CD4-positive, alpha-beta T cell treated with Interleukin-4 for 4 hours (primary cell): ENCODE data around the gene HMOX2.

Experiments used
- DNase-seq: peaks from one replicate; pipeline ENCODE4 v3.0.0-alpha.2; 2020

The HMOX2 gene

DNA sequence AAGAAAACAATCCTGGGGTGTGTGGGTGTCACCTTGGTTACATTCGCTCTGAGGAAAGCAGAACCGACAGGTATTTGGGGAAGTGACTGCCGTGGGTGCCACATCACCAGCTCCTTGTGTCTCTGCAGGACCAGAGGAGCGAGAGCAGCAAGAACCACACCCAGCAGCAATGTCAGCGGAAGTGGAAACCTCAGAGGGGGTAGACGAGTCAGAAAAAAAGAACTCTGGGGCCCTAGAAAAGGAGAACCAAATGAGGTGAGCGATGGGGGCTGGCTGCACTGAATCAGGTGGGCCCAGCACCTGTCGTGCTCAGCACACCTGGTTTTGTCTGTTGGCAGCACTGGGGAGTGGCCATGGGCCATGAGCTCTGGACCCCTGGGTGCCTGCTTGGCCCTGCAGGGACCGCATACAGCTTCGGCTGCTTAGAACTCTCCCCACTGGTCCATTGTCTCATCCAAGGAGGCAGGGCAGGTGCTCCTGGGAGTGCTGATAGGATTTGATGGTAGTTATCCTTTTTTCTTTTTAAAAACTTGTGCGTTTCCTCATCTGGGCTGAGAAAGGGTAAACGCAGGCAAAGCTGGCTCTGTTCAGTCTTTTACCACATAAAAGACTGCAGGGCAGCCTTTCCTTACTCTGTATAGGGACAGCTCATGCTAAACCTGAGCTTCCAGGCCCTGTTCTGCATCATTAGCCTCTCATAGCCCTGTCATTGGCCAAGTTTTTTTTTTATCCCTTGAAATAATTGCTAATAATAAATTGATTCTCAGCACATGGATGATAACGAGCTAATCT lies 29.4 kb downstream of the HMOX2 start:
- DNase-seq: peak; percentile 93

DNA sequence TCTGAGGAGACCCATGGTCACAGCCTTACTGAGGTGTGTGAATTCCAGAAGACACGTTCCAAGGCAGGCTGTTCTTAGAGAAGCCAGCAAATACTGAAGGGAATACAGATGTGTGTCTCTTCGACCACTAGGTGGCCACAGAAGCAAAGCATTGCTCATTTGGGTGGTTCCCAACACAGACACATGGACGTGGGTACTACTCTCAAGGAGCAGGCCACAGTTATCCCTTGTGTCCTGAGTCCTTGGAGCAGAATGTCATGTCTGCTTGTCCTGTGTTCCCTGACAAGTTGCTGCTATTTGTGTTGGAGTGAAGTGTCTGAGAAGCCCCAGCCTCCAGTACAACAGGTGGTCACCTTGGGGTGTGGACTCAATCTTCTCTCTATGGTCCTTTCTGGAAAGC lies 30.3 kb downstream of the HMOX2 start:
- DNase-seq: peak; percentile 78

DNA sequence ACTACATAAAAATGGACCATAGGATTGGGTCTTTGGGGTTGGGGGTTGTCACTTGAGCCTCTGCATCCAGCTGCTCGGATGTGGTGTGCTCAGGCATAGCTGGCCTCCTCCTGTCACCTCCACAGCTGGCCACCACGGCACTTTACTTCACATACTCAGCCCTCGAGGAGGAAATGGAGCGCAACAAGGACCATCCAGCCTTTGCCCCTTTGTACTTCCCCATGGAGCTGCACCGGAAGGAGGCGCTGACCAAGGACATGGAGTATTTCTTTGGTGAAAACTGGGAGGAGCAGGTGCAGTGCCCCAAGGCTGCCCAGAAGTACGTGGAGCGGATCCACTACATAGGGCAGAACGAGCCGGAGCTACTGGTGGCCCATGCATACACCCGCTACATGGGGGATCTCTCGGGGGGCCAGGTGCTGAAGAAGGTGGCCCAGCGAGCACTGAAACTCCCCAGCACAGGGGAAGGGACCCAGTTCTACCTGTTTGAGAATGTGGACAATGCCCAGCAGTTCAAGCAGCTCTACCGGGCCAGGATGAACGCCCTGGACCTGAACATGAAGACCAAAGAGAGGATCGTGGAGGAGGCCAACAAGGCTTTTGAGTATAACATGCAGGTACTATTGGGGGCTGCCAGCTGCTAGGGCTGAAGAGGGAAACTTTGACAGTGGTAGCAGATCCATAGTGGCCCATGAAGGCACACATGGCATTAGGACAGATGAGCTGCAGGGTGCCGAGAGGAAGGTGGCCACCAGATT lies 31.6 kb downstream of the HMOX2 start:
- no peak for DNase-seq

DNA sequence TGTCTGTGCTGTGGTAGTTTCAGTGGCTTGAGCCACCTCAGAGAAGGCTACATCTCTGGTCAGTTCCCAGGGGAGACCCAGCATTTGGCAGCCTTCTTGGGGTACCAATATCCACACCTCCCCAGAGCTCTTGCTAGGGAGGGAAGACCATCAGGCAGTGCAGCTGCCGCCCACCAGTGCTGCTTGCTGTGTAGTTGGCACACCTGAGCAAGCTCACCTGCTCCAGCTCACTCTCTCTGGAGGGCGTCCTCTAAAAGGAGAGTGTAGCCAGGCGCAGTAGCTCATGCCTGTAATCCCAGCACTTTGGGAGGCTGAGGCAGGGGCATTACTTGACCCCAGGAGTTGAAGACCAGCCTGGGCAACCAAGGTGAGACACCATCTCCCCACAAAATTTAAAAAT lies 32.6 kb downstream of the HMOX2 start:
- no peak for DNase-seq

DNA sequence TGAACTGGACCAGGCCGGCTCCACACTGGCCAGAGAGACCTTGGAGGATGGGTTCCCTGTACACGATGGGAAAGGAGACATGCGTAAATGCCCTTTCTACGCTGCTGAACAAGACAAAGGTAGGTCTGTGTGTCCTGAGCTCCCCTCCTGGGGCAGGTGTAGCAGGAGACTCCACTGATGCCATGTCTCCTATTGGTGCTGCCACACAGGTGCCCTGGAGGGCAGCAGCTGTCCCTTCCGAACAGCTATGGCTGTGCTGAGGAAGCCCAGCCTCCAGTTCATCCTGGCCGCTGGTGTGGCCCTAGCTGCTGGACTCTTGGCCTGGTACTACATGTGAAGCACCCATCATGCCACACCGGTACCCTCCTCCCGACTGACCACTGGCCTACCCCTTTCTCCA lies 33.2 kb downstream of the HMOX2 start:
- DNase-seq: no peak

DNA sequence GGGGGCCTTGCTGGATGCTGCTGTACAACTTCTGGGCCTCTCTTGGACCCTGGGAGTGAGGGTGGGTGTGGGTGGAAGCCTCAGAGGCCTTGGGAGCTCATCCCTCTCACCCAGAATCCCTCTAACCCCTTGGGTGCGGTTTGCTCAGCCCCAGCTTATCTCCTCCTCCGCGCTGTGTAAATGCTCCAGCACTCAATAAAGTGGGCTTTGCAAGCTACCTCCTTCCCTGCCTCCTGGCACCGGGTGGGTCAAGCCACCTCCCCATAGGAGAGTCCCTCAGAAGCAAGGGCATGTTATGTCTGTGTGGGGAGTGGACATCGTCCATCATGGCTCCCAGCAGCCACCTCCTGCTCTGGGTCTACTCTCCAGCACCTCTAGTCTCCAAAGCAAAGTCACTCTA lies 33.9 kb downstream of the HMOX2 start:
- DNase-seq: no peak

DNA sequence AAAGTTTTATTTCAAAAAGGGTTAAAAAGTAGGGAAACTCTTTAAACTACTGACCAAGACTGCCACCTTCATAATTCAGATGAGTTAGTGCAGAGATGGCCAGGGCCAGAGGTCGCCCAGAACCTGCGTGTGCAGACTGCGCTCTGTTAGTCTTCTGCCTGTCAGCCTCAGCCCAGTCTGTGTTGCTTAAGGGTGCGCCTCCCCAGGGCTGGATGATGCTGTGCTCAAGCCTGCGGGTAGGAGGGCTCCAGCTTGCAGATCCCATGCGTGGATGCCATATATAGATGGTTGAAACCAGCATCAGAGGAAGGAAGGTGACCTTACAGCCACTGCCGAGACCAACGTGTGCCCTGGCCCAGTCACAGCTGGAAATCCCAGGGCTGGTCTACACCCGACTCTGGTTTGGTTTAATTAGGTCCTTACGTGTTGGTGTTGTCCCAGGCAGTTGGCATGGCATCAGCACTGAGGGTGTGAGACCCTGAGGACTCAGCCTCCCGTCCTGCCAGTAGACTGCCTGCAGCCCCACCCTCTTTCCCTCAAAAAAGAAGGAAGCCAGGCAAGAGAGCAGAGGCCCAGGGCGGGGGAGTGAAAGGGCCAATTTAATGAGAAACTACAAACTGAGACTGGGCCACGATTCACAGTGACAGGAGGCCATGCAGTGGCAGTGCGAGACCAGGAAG lies 34.7 kb downstream of the HMOX2 start:
- DNase-seq: no peak

DNA sequence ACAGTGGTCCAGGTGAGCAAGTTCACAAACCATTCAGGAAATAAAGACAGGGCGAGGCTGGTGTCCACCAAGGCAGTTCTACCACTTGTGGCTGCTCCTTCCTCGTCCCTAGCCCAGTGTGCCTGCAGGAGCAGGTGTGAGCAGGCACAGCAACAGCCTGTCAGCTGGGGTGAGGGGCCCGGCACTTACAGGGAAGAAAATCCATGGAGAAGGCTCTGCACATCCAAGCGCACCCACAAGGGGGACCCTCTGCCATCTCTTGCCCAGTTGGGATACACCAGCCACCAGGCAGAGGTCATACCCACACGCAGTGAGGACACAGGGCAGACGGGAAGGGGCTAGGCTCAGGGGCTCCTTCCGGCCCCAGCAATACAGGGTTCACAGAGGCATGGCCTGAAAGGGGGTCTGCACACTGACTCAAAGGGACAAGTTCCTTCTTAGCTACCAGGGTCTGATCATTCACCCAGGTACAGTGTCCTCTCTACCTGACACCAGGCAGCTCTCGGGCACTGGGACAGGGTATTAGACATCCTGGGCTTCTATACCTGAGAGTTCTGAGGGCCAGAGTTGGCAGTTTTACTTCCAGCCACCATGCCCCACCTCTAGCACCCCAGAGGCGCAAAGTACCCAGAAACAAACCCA lies 35.4 kb downstream of the HMOX2 start:
- no peak for DNase-seq

DNA sequence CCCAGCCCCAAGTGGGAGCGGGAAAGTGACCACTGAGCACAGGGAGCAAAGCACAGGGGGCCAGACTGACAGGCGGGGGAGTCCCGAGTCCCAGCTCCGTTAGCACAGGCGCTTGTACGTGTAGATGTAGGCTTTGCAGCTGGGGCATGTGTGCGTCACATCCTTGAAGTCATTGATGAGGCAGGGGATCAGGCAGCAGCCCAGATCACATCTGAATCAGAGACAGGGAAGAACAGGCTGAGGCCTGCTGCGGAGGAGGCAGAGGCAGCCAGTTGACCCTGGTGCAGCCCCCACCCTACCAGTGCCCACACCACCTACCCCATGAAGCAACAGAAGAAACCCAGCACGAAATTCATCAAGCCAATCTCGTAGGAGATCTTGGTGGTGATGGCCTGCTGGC lies 36.3 kb downstream of the HMOX2 start:
- no peak for DNase-seq

DNA sequence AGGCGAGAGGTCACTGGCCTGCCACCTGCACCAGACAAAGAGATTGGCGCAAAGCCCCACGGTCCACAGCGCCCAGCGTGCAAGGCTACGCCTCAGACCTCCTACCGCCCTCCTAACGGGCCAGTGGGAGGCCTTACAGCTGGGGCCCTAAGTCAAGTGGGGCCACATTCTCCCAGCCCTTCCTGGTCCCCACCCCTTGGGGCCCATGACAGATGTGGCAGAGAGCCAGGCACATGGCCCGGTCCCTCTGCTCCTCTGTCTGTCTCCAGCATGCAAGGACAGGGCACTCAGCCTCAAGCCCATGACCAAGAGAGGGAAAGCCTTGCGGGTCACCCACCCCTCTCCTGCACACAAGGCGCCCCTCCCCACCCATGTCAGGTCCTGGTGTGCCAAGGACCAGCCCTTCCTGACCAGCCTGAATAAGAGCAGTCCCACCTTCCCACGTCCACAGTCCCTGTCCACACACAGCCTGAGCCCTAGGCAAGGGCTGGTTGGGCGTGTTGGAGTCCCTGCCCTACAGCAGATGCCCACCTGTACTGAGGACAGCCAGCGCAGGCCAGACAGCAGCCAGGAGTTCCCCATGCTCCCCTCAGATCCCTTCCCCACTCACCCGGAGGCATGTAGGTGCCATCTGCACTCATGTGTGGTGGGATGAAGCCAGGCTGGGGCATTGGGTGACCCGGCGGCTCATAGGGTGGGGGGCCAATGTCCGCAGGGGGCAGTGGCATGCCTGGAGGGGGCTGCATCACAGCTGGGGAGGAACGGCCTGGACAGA lies 37.1 kb downstream of the HMOX2 start:
- no peak for DNase-seq

DNA sequence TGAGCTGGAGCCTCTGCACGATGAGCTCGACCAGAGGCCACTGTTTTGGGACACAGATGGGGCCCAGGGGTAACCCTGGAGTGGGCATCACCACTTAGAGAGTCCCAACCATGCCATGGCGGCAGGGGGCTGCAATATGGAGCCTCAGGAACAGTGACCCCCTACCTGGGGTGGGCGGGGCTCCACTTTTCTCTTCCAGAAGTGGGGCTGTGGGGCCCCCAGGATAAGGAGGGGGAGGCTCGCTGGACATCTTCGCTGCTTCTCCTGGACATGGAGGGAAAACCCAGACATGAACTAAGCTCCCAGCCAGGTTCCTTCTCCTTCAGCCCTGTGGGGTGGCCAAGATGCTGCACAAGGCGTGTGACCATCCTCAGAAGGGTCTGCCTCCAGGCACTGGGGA lies 37.7 kb downstream of the HMOX2 start:
- DNase-seq: no peak

DNA sequence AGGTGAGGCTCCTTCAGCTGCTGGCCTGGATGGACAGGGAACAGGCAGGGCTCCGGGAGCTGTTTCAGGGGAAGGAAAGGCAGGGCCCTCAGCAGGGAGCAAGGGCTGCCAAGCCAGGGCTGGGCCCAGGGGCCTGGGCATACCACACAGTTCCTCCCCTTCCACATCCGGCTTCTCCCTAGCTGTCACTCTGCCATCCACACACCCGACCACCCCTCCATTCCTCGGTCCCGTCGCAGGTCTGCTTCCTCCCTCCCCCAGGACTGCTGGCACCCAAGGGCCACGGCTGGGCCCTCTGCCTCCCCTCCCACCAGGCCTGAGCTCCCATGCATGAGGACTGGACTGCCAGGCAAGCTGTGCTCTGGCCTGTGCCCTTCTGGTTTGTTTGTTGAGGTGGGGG lies 38.4 kb downstream of the HMOX2 start:
- no peak for DNase-seq

DNA sequence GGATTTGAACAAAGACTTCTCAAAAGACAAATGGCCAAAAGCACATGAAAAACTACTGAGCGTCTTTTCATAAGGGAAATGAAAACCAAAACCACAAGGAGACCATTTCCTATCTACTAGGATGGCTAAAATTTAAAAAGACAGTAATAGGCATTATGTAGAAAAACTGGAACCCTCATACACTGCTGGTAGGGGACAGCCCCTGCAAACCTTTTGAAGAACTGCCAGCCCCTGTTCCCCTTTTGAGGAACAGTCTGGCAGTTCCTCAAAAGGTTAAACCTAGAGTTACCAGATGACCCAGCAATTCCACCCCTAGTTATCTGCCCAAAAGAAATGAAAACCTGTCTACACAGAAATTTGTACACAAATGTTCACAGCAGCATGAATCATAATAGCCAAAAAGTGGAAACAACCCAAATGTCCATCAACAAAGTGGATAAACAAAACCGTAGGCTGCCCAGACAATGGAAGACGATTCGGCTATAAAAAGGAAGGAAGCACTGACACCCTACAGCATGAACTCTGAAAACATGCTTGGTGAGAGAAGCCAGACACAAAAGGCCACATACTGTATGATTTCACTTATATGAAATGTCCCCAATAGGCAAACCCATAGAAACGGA lies 39.5 kb downstream of the HMOX2 start:
- peak; percentile 39 for DNase-seq

DNA sequence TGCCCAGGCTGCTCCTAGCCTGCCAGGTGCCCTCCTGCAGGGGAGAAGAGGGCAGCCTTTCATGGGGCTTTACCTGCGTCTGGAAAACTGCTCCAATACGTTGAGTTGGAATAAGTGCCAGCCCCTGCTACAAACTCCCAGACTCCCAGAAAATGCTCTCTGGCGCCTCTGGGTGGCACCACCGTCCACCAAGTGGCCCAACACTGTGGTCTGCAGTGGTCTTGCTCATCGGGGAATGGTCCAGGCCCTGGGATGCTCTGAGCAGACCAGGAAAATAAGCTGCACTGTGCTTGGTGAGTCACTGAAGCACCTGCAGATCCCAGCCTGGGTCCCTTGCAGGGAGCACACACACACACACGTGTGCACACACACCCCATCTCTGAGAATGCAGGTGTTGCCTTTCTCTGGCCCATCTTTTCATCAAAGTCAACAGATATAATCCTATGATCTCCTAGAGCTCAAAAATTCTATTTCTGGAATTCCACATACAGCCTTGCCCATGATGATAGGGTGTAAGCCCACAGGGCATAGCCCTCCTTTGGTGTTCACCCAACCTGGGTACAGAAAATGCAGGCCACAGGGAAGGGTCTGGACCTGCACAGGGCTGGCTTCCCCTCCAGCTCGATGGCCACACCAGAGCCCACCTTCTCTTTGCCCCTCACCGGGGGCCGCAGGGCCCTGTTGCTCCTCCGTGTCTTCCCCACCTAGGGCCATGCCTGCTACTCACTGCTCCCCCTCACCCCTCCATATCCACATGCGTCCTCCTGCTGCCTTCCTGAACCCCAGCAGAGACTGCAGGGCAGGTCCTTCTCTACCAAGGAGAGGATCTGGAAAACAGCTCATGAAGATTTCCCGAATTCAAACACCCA lies 41.8 kb downstream of the HMOX2 start:
- no peak for DNase-seq

DNA sequence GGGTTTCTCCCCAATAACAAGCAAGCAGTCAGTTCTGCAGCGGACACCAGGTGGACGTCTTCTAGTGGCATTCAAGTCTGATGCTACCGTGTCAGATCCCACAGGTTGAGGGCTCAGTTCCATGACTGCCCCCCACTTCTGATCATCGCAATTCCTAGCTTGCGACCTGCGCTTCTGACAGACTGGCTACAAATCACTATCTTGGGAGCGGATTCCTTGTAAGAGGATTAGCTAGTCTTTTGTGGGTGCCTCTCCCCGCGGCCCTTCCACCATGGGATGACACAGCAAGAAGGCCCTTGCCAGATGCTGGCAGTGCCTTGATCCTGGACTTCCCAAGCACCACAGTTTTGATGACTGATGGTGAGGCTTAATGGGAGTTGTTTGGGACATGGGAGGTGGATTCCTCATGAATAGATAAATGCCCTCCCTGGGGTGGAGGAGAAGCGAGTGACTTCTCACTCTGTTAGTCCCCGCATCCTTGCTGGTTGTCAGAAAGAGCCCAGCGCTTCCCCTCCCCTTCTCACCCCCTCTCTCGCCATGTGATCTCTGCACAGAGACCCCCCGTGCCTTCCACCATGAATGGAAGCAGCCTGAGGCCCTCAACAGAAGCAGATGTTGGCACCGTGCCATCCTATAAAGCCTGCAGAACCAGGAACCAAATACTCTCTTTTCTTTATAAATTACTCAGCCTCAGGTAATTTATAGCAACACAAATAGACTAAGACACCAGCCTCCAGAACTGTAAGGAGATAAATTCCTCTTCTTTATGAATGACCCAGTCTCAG lies 43.3 kb downstream of the HMOX2 start:
- DNase-seq: no peak

DNA sequence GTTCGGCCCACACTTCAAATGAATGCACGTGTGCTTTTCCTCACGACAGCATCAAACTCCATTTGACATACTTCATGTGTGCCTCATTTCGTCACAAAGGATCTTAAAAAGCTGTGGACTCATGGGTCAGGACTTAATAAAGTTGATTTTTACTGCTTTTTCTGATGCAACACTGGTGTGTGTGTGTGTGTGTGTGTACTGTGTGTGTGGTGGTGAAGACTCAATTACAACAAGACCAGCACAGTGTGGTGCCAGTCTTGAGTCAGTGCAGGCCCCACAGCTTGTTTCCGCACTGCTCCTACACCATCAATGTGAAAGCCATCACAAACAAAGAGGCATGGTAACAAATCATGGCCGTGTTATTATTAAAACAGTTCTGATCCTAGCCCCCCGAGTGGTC lies 44.7 kb downstream of the HMOX2 start:
- no peak for DNase-seq

DNA sequence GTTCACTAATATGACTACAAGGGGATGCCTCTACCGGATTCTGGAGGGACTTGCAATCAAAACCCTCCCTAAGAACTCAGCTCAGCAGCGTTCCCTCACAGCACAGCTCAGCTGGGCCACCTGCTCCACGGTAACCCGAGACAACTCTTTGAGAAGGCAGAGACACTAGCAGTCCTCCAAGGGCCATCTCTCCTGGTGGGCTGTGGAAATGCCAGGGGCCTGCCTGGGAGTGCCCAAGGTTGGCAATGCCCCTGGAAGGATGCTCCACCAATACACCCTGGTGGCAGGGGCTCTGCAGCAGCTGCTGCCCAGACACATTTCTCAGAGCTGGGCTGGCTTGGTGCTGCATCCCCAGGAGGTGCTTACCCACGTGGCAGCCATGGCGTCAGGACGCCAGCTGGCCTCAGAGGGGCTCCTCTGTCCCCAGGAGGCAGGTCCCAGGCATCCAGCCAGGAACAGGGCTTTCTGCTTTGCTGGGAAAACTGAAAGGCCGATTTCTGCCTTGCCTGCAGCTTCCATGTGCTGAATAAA lies 45.9 kb downstream of the HMOX2 start:
- DNase-seq: no peak

DNA sequence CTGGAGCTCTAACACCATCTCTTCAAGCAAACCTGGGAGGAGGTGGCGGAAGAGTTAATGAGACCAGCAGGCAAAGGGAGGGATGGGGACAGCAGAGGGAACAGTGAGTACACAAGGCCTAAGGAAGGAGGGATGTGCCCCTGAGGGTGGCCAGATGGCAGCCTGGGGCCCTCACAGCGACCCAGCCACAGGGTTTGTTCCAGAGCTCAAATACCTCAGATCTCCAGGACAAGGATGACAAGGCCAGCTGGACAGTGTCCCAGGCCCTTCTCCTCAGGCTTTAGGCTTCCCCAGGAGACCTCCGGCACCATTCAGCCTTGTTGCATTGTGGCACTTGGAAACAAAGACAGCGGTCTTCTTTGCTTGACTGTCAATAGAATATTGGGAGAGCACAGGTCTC lies 47.5 kb downstream of the HMOX2 start:
- no peak for DNase-seq

DNA sequence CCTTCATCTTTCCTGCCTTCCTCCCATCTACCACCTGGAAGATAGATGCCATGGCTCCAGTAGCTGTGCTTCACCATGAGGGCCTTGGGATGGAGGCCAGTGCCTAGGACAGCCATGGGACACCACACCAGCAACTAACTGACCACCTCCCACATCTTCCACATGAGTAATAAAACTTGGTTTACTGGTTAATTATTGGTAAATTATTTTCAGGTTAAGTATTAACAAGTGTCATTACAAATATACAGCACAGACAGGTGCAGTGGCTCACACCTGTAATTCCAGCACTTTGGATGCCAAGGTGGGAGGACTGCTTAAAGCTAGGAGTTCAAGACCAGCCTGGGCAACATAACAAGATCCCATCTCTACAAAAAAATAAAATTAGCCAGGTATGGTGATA lies 48.4 kb downstream of the HMOX2 start:
- no peak for DNase-seq

DNA sequence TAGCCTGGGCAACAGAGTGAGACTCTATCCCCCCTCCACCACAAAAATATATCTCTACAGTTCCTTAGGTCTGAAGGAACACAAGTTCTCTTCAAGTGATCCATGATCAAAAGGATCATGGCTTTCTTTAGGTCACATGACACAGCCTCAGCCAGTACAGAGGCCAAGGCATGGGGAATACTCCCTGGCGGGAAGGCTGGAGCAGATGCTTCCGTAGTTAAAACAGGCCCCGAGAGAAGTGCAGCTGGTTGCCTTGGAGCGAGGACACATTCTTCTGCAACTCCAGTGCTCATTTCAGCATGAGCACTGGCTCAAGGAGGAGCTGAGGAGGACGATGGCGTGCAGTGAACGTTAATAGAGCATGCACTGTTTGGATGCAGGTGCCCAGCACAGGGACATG lies 48.9 kb downstream of the HMOX2 start:
- DNase-seq: no peak
